ENCODE results near the gene CLCNKA.
"Not testable (repeated sequence)": the region's sequence is repeated elsewhere in the genome, so short reads cannot be mapped to it uniquely, and the experiment has no call there.

GRCh38 chr1:16056521-16056912 is 34.7 kb downstream of the CLCNKA start:
- TF ChIP-seq CTCF (IDR thresholded peaks at IDR 0.05; ENCODE audit: poor library complexity); EZH2phosphoT487 (IDR thresholded peaks at IDR 0.05; ENCODE audit: low read depth, severe bottlenecking, unreplicated experiment): not testable (repeated sequence)
